B cell (primary cell): ENCODE data around the gene OR4Q3. TPM values are rescaled to one million over a fixed set of nuclear protein-coding genes. Genes with fewer than 3 reads are reported as not detected.
"Not testable (repeated sequence)": the region's sequence is repeated elsewhere in the genome, so short reads cannot be mapped to it uniquely, and the experiment has no call there.

Experiments used
- ATAC-seq: fragments of 200-7000 bp; cut with Tn5 transposase; one replicate; pipeline ENCODE4 v1.10.0; 2021; ENCODE audit warnings: low read depth, mild to moderate bottlenecking, moderate number of reproducible peaks, moderate library complexity
- CTCF ChIA-PET: fragments of 350-600 bp; sonication (Branson Sonifier 250); formaldehyde crosslinking; loops from one replicate; lab custom pipeline; 2021; ENCODE audit warnings: antibody characterized with exemption, inconsistent platforms; lab: Charles Lee
- POLR2A ChIA-PET: fragments of 350-600 bp; sonication (Branson Sonifier 250); formaldehyde crosslinking; loops from one replicate; lab custom pipeline; 2021; ENCODE audit warnings: antibody characterized with exemption; lab: Charles Lee
- DNase-seq: peaks from one replicate; pipeline ENCODE4 v3.0.0; 2013
- H2AFZ ChIP-seq: 2 replicates; pipeline ENCODE4 v1.6.1; 2012; ENCODE audit warnings: mild to moderate bottlenecking, low read depth, low read length; ENCODE audit not compliant: insufficient read depth, poor library complexity, severe bottlenecking
- H3K27ac ChIP-seq, 2 donors: 1 replicate in 1 of 2; 2 replicates in 1 of 2; pipeline ENCODE4 v1.5.1; 2012 to 2013; ENCODE audit warnings: low read length in 2 of 2, mild to moderate bottlenecking in 2 of 2, moderate library complexity in 1 of 2
- H3K27me3 ChIP-seq, 4 experiments: fragments of 200-600 bp in 1 of 4; sonication (generic) in 1 of 4; replicated peaks in 1 of 4; 1 replicate in 2 of 4; 2 replicates in 2 of 4; pipeline versions ENCODE4 v1.6.1 to v1.7.0; 2013 to 2016; ENCODE audit warnings: low read length in 3 of 4, mild to moderate bottlenecking in 2 of 4, mixed read lengths in 1 of 4, moderate library complexity in 1 of 4; ENCODE audit not compliant: insufficient read depth in 4 of 4, control insufficient read depth in 3 of 4; ENCODE audit errors: control extremely low read depth in 1 of 4
- H3K36me3 ChIP-seq, 2 experiments: replicated peaks in 1 of 2; 1 replicate in 1 of 2; 2 replicates in 1 of 2; pipeline versions ENCODE4 v1.6.1 to v1.7.1; 2013; ENCODE audit warnings: low read length in 1 of 2; ENCODE audit not compliant: insufficient read depth in 2 of 2, control insufficient read depth in 1 of 2; ENCODE audit errors: control extremely low read depth in 1 of 2, extremely low read depth in 1 of 2
- H3K4me1 ChIP-seq, 2 donors: fragments of 200-600 bp in 1 of 2; sonication (generic) in 1 of 2; 1 replicate in 1 of 2; 2 replicates in 1 of 2; pipeline versions ENCODE4 v1.5.1 to v1.6.1; 2013 to 2017; ENCODE audit warnings: low read length in 2 of 2; ENCODE audit not compliant: control insufficient read depth in 2 of 2, insufficient read depth in 2 of 2
- H3K4me2 ChIP-seq: replicated peaks from 2 replicates; pipeline ENCODE3; 2012; ENCODE audit warnings: mild to moderate bottlenecking, low read depth, low read length; ENCODE audit not compliant: poor library complexity, severe bottlenecking
- H3K4me3 ChIP-seq, 5 experiments: fragments of 200-600 bp in 1 of 5; sonication (generic) in 1 of 5; 1 replicate in 3 of 5; 2 replicates in 2 of 5; pipeline versions ENCODE4 v1.5.1 to v1.7.0; 2011 to 2016; ENCODE audit warnings: low read length in 4 of 5, mild to moderate bottlenecking in 4 of 5, low read depth in 2 of 5, control low read depth in 1 of 5, moderate library complexity in 1 of 5; ENCODE audit not compliant: insufficient read depth in 1 of 5; ENCODE audit errors: control extremely low read depth in 1 of 5, extremely low read depth in 1 of 5
- H3K79me2 ChIP-seq: fragments of 200-600 bp; sonication (generic); one replicate; pipeline ENCODE4 v1.6.0; 2016; ENCODE audit warnings: low read length; ENCODE audit not compliant: control insufficient read depth, insufficient read depth
- H3K9ac ChIP-seq: fragments of 200-600 bp; sonication (generic); 2 replicates; pipeline ENCODE4 v1.6.1; 2017; ENCODE audit warnings: mild to moderate bottlenecking, low read length, moderate library complexity
- H3K9me3 ChIP-seq, 3 donors: one replicate each; pipeline versions ENCODE4 v1.6.1 to v1.7.1; 2013; ENCODE audit warnings: low read length in 2 of 3; ENCODE audit not compliant: control insufficient read depth in 2 of 3, insufficient read depth in 1 of 3; ENCODE audit errors: control extremely low read depth in 1 of 3
- H4K20me1 ChIP-seq: 2 replicates; pipeline ENCODE4 v1.6.0; 2012; ENCODE audit warnings: mild to moderate bottlenecking, low read length; ENCODE audit not compliant: insufficient read depth, control insufficient read depth, poor library complexity, severe bottlenecking
- H3K27ac Mint-ChIP-seq: one replicate; pipeline ENCODE4 v1.8.0; 2021; ENCODE audit warnings: mixed read lengths
- H3K27me3 Mint-ChIP-seq: one replicate; pipeline ENCODE4 v1.8.0; 2021; ENCODE audit warnings: mixed read lengths
- H3K4me1 Mint-ChIP-seq: one replicate; pipeline ENCODE4 v1.8.0; 2021; ENCODE audit warnings: mixed read lengths
- H3K4me3 Mint-ChIP-seq: one replicate; pipeline ENCODE4 v1.8.0; 2021; ENCODE audit warnings: mixed read lengths
- H3K9me3 Mint-ChIP-seq: one replicate; pipeline ENCODE4 v1.8.0; 2022; ENCODE audit warnings: mixed read lengths; ENCODE audit not compliant: insufficient read depth
- CTCF ChIP-seq: fragments of 200-600 bp; IDR thresholded peaks from one replicate; pipeline ENCODE4 v1.8.0; 2022; ENCODE audit warnings: antibody characterized with exemption, mild to moderate bottlenecking
- EZH2 ChIP-seq: IDR thresholded peaks from 2 replicates; pipeline ENCODE4 v1.6.1; 2012; ENCODE audit warnings: borderline replicate concordance, low read depth, mild to moderate bottlenecking, moderate library complexity, low read length; ENCODE audit not compliant: insufficient read depth, poor library complexity, severe bottlenecking
- WGBS: methylation state at CpG from one replicate; pipeline ENCODE4 v1.1.5; 2013; ENCODE audit warnings: missing lambda C conversion rate; ENCODE audit not compliant: insufficient coverage; 5-methylcytosine and 5-hydroxymethylcytosine counted together
- intact Hi-C: fragments of 100-400 bp; cut with micrococcal nuclease; formaldehyde crosslinking; loops from one replicate; pipeline ENCODE4 v1.10.0; 2022
- polyA plus RNA-seq: library from polyadenylated mRNA; depleted of rRNA; stranded (reverse); fragments of >200 nt; gene quantifications from 2 replicates; pipeline ENCODE4 v1.2.3, GENCODE V29; 2012
- total RNA-seq, 2 donors: library from RNA; stranded (reverse); fragments of 120-200 nt in 1 of 2; gene quantifications; 1 replicate in 1 of 2; 2 replicates in 1 of 2; pipeline versions ENCODE4 v1.2.3 to v1.2.4, GENCODE V29; 2013 to 2022

OR4Q3 gene
- total and polyA plus RNA-seq, 2 donors (not counting 1 experiment from before 2014, with no cell fraction given): not detected

- DNase-seq (no peak), ATAC-seq (no peak)
- no peak overlapping the region for H3K27ac ChIP-seq
- no peaks in the 10 kb centered on the region for H3K27me3 Mint-ChIP-seq
- no peaks in the 10 kb centered on the region for H3K79me2 ChIP-seq
- TF ChIP-seq EZH2: no peak
- no peak for TF ChIP-seq CTCF
- no peaks in the 10 kb centered on the region for H3K4me1 Mint-ChIP-seq
- no peak overlapping the region for H3K27ac Mint-ChIP-seq
- intact Hi-C loops: no loop called here
- peaks cover 1 to 12% (median 11%) of the 10 kb centered on the region in 3 donors for H3K9me3 ChIP-seq
- no peak overlapping the region for H3K4me3 ChIP-seq
- peaks cover 3% of the 10 kb centered on the region for H3K9me3 Mint-ChIP-seq
- no peak overlapping the region for H3K4me3 Mint-ChIP-seq
- no peak overlapping the region for H2AFZ ChIP-seq
- CTCF ChIA-PET: no interaction called here
- H3K4me1 ChIP-seq: no peaks in the 10 kb centered on the region
- no peaks in the 10 kb centered on the region for H4K20me1 ChIP-seq
- POLR2A ChIA-PET: no interaction called here
- H3K36me3 ChIP-seq: no peaks in the 10 kb centered on the region
- no peak overlapping the region for H3K9ac ChIP-seq
- H3K4me2 ChIP-seq: no peak overlapping the region
- peaks cover 0 to 5% (median 0%) of the 10 kb centered on the region in 4 experiments for H3K27me3 ChIP-seq
- no CpG with 5 or more reads among the region's 1 CpG for WGBS
Measured at GRCh38 chr14:19775587-19775986, 32.2 kb downstream of the OR4Q3 start.

- CTCF ChIA-PET: not testable (repeated sequence)
- WGBS: 83% methylated on average over 15 of the region's 16 CpGs
Measured at GRCh38 chr14:19785848-19786247, 42.5 kb downstream of the OR4Q3 start.

GRCh38 chr14:19787318-19787717 lies 43.9 kb downstream of the OR4Q3 start:
- CTCF ChIA-PET, ATAC-seq, POLR2A ChIA-PET: not testable (repeated sequence)

More at GRCh38 chr14:19785848-19786247, 42.5 kb downstream of the OR4Q3 start:
- H3K9ac ChIP-seq, H3K4me3 Mint-ChIP-seq, H3K27ac ChIP-seq, H3K9me3 ChIP-seq, intact Hi-C loops, H3K4me2 ChIP-seq, H3K27me3 Mint-ChIP-seq, H2AFZ ChIP-seq, H3K4me1 ChIP-seq, H3K4me1 Mint-ChIP-seq, H3K27ac Mint-ChIP-seq, H3K4me3 ChIP-seq, ATAC-seq, H3K27me3 ChIP-seq, DNase-seq, H4K20me1 ChIP-seq, POLR2A ChIA-PET, H3K79me2 ChIP-seq, H3K9me3 Mint-ChIP-seq, H3K36me3 ChIP-seq: not testable (repeated sequence)

More at GRCh38 chr14:19787318-19787717, 43.9 kb downstream of the OR4Q3 start:
- DNase-seq, H3K36me3 ChIP-seq, H3K27me3 Mint-ChIP-seq, H2AFZ ChIP-seq, H3K9me3 Mint-ChIP-seq, H4K20me1 ChIP-seq, H3K27me3 ChIP-seq, H3K27ac Mint-ChIP-seq, intact Hi-C loops, H3K27ac ChIP-seq, H3K9me3 ChIP-seq, H3K4me1 ChIP-seq, H3K79me2 ChIP-seq, H3K4me1 Mint-ChIP-seq, H3K4me3 ChIP-seq, H3K9ac ChIP-seq, H3K4me2 ChIP-seq, H3K4me3 Mint-ChIP-seq: not testable (repeated sequence)
- WGBS: 75% methylated on average over 3 of the region's 6 CpGs
